H1 (cell line): Measurements from ENCODE around the gene ZFAND3. TPM values are rescaled to one million over a fixed set of nuclear protein-coding genes. Genes with fewer than 3 reads are reported as not detected.

ENCODE experiments used
- CTCF ChIA-PET: fragments of 300-600 bp; sonication (Branson Sonifier 250); formaldehyde crosslinking; loops from one replicate; lab custom pipeline; 2021; ENCODE audit not compliant: partially characterized antibody; lab: Charles Lee
- POLR2A ChIA-PET: fragments of 300-600 bp; sonication (Branson Sonifier 250); formaldehyde crosslinking; loops from one replicate; lab custom pipeline; 2021; ENCODE audit warnings: inconsistent platforms; ENCODE audit not compliant: partially characterized antibody; lab: Charles Lee
- DNase-seq, 2 experiments: peaks; one replicate each; pipeline versions ENCODE4 v3.0.0 to v3.0.0-alpha.2; 2010 to 2022; ENCODE audit warnings: low spot score in 2 of 2, low read depth in 1 of 2, mixed read lengths in 1 of 2
- FAIRE-seq: peaks from 2 replicates; lab custom pipeline; 2011; peaks lifted over from hg19 to GRCh38; lab: Jason Lieb, UNC
- H2AFZ ChIP-seq: 2 replicates; pipeline ENCODE4 v1.8.1; 2012; ENCODE audit warnings: low read length, inconsistent platforms
- H2AK5ac ChIP-seq: 2 replicates; pipeline ENCODE4 v1.6.1; 2013; ENCODE audit warnings: low read depth, low read length
- H2BK120ac ChIP-seq: replicated peaks from 2 replicates; pipeline ENCODE3; 2013; ENCODE audit warnings: low read depth, low read length, inconsistent platforms
- H2BK12ac ChIP-seq: 2 replicates; pipeline ENCODE4 v1.6.1; 2013; ENCODE audit warnings: low read depth, low read length
- H2BK15ac ChIP-seq: 2 replicates; pipeline ENCODE4 v1.6.1; 2013; ENCODE audit warnings: low read length
- H2BK20ac ChIP-seq: 2 replicates; pipeline ENCODE4 v1.6.1; 2013; ENCODE audit warnings: low read length
- H2BK5ac ChIP-seq: 2 replicates; pipeline ENCODE4 v1.6.1; 2013; ENCODE audit warnings: low read depth, low read length
- H3K14ac ChIP-seq: 2 replicates; pipeline ENCODE4 v1.6.1; 2013; ENCODE audit warnings: inconsistent platforms; ENCODE audit not compliant: insufficient read length
- H3K18ac ChIP-seq: 2 replicates; pipeline ENCODE4 v1.6.1; 2013; ENCODE audit warnings: low read length; ENCODE audit errors: extremely low read depth
- H3K23ac ChIP-seq: 2 replicates; pipeline ENCODE4 v1.6.1; 2013; ENCODE audit warnings: inconsistent platforms; ENCODE audit not compliant: insufficient read length
- H3K23me2 ChIP-seq: 2 replicates; pipeline ENCODE4 v1.6.1; 2013; ENCODE audit warnings: low read depth, low read length
- H3K27ac ChIP-seq: 2 replicates; pipeline ENCODE4 v1.6.1; 2011; ENCODE audit warnings: low read depth, low read length, inconsistent platforms
- H3K27me3 ChIP-seq, 4 experiments: replicated peaks in 1 of 4; 1 replicate in 1 of 4; 2 replicates in 3 of 4; pipeline versions ENCODE4 v1.6.1 to v1.8.1; 2011 to 2013; ENCODE audit warnings: low read length in 3 of 4, mild to moderate bottlenecking in 3 of 4, inconsistent platforms in 2 of 4, mixed read lengths in 2 of 4, moderate library complexity in 1 of 4; ENCODE audit not compliant: control insufficient read depth in 3 of 4, insufficient read depth in 3 of 4; ENCODE audit errors: extremely low read depth in 1 of 4
- H3K36me3 ChIP-seq, 4 experiments: 2 replicates each; pipeline versions ENCODE4 v1.6.1 to v1.8.1; 2011 to 2013; ENCODE audit warnings: mild to moderate bottlenecking in 4 of 4, low read length in 3 of 4, moderate library complexity in 2 of 4, control low read depth in 1 of 4, inconsistent platforms in 1 of 4; ENCODE audit not compliant: insufficient read depth in 4 of 4, control insufficient read depth in 2 of 4
- H3K4ac ChIP-seq: replicated peaks from 2 replicates; pipeline ENCODE3; 2013; ENCODE audit warnings: low read length, low read depth, mixed read lengths, inconsistent platforms; ENCODE audit not compliant: insufficient read length
- H3K4me1 ChIP-seq, 4 experiments: replicated peaks in 1 of 4; 1 replicate in 1 of 4; 2 replicates in 3 of 4; pipeline versions ENCODE4 v1.6.1 to v1.8.1; 2011 to 2013; ENCODE audit warnings: low read length in 3 of 4, inconsistent platforms in 2 of 4, mixed read lengths in 1 of 4; ENCODE audit not compliant: insufficient read depth in 4 of 4, control insufficient read depth in 3 of 4
- H3K4me2 ChIP-seq, 2 experiments: 2 replicates each; pipeline versions ENCODE4 v1.6.1 to v1.8.1; 2011 to 2013; ENCODE audit warnings: low read depth in 2 of 2, low read length in 2 of 2, control low read depth in 1 of 2, inconsistent platforms in 1 of 2, mild to moderate bottlenecking in 1 of 2; ENCODE audit not compliant: insufficient read depth in 1 of 2
- H3K4me3 ChIP-seq, 4 experiments: fragments of 200-600, 300-600 bp in 1 of 4; sonication (generic), shearing (Covaris generic), sonication (Bioruptor Twin) in 1 of 4; 2 replicates each; pipeline versions ENCODE4 v1.5.1 to v1.8.1; 2011 to 2016; ENCODE audit warnings: low read length in 4 of 4, low read depth in 3 of 4, control low read depth in 2 of 4, inconsistent platforms in 2 of 4, mild to moderate bottlenecking in 2 of 4, mixed read lengths in 1 of 4, moderate library complexity in 1 of 4; ENCODE audit not compliant: insufficient read depth in 2 of 4; ENCODE audit errors: extremely low read depth in 1 of 4
- H3K56ac ChIP-seq: replicated peaks from 2 replicates; pipeline ENCODE3; 2013; ENCODE audit warnings: low read depth, mild to moderate bottlenecking, mixed read lengths, low read length, inconsistent platforms; ENCODE audit not compliant: insufficient read length
- H3K79me1 ChIP-seq: 2 replicates; pipeline ENCODE4 v1.6.1; 2013; ENCODE audit warnings: low read depth, low read length, control low read depth
- H3K79me2 ChIP-seq, 2 experiments: 2 replicates each; pipeline versions ENCODE4 v1.6.1 to v1.8.1; 2012 to 2013; ENCODE audit warnings: low read length in 2 of 2, mild to moderate bottlenecking in 2 of 2, inconsistent platforms in 1 of 2; ENCODE audit not compliant: insufficient read depth in 2 of 2, control insufficient read depth in 1 of 2
- H3K9ac ChIP-seq, 4 experiments: replicated peaks in 1 of 4; 1 replicate in 1 of 4; 2 replicates in 3 of 4; pipeline versions ENCODE4 v1.6.1 to v1.8.1; 2011 to 2013; ENCODE audit warnings: low read depth in 3 of 4, low read length in 3 of 4, control low read depth in 2 of 4, mild to moderate bottlenecking in 2 of 4, moderate library complexity in 2 of 4, inconsistent platforms in 1 of 4; ENCODE audit errors: extremely low read depth in 1 of 4
- H3K9me3 ChIP-seq, 2 experiments: 2 replicates each; pipeline versions ENCODE4 v1.6.1 to v1.8.1; 2012 to 2013; ENCODE audit warnings: mild to moderate bottlenecking in 2 of 2, moderate library complexity in 2 of 2, control low read depth in 1 of 2, inconsistent platforms in 1 of 2, low read depth in 1 of 2, low read length in 1 of 2, mixed read lengths in 1 of 2; ENCODE audit not compliant: insufficient read depth in 2 of 2
- H4K20me1 ChIP-seq, 2 experiments: replicated peaks in 1 of 2; 2 replicates each; pipeline versions ENCODE3 to v1.8.1; 2011 to 2013; ENCODE audit warnings: inconsistent platforms in 2 of 2, low read length in 2 of 2, mild to moderate bottlenecking in 1 of 2; ENCODE audit not compliant: insufficient read depth in 2 of 2, control insufficient read depth in 1 of 2
- H4K5ac ChIP-seq: 2 replicates; pipeline ENCODE4 v1.6.1; 2013; ENCODE audit warnings: low read length, low read depth, mixed read lengths, inconsistent platforms; ENCODE audit not compliant: insufficient read length
- H4K8ac ChIP-seq: 2 replicates; pipeline ENCODE4 v1.8.0; 2013; ENCODE audit warnings: mild to moderate bottlenecking, moderate library complexity, low read length, inconsistent platforms; ENCODE audit not compliant: insufficient read depth; ENCODE audit errors: extremely low read depth
- H4K91ac ChIP-seq: replicated peaks from 2 replicates; pipeline ENCODE3; 2013; ENCODE audit warnings: low read length, mixed read lengths, inconsistent platforms; ENCODE audit not compliant: insufficient read length
- BACH1 ChIP-seq: IDR thresholded peaks from 2 replicates; pipeline ENCODE4 v1.6.1; 2012; ENCODE audit warnings: low read length, improper control_type of control experiment
- BRCA1 ChIP-seq: IDR thresholded peaks from 2 replicates; pipeline ENCODE4 v1.6.1; 2012; ENCODE audit warnings: low read depth, low read length, improper control_type of control experiment
- CEBPB ChIP-seq: IDR thresholded peaks from 2 replicates; pipeline ENCODE4 v1.6.1; 2012; ENCODE audit warnings: low read depth, low read length
- JUN ChIP-seq: IDR thresholded peaks from 2 replicates; pipeline ENCODE4 v1.6.1; 2011; ENCODE audit warnings: low read depth, mild to moderate bottlenecking, improper control_type of control experiment, low read length
- NANOG ChIP-seq: IDR thresholded peaks from 2 replicates; pipeline ENCODE4 v1.6.1; 2011; ENCODE audit warnings: low read length, low read depth, mild to moderate bottlenecking, inconsistent platforms; ENCODE audit not compliant: insufficient read depth, poor library complexity, severe bottlenecking
- NRF1 ChIP-seq: IDR thresholded peaks from 2 replicates; pipeline ENCODE4 v1.6.1; 2011; ENCODE audit warnings: mild to moderate bottlenecking, low read depth, low read length, improper control_type of control experiment
- POLR2A ChIP-seq, 2 experiments: IDR thresholded peaks; 1 replicate in 1 of 2; 2 replicates in 1 of 2; pipeline ENCODE4 v1.6.1; 2011; ENCODE audit warnings: low read depth in 2 of 2, low read length in 2 of 2, mild to moderate bottlenecking in 2 of 2; ENCODE audit errors: control extremely low read depth in 1 of 2
- POLR2AphosphoS5 ChIP-seq: IDR thresholded peaks from 2 replicates; pipeline ENCODE4 v1.6.1; 2011; ENCODE audit warnings: low read depth, low read length
- SP2 ChIP-seq: IDR thresholded peaks from 2 replicates; pipeline ENCODE4 v1.6.1; 2012; ENCODE audit warnings: mild to moderate bottlenecking, low read length, inconsistent platforms
- USF2 ChIP-seq: IDR thresholded peaks from 2 replicates; pipeline ENCODE4 v1.6.1; 2011; ENCODE audit warnings: low read length, improper control_type of control experiment
- WGBS, 2 experiments: shearing (Covaris generic) in 1 of 2; methylation state at CpG; one replicate each; pipeline versions ENCODE4 v1.1.6 to v1.1.7; 2013 to 2015; ENCODE audit warnings: low lambda C conversion rate in 2 of 2, mixed read lengths in 2 of 2, inconsistent platforms in 1 of 2, low coverage in 1 of 2, missing lambda C conversion rate in 1 of 2; ENCODE audit not compliant: insufficient replicate concordance in 2 of 2, insufficient coverage in 1 of 2, insufficient read length in 1 of 2; ENCODE audit errors: extremely low coverage in 1 of 2, missing lambda C conversion rate in 1 of 2; 5-methylcytosine and 5-hydroxymethylcytosine counted together
- polyA plus RNA-seq, 7 experiments: library from polyadenylated mRNA; depleted of rRNA in 3 of 7; stranded (reverse) in 5 of 7; unstranded in 2 of 7; fragments of >200 nt in 5 of 7; fragments of 200-250 nt in 2 of 7; gene quantifications; 1 replicate in 5 of 7; 2 replicates in 1 of 7; 4 replicates in 1 of 7; pipeline versions ENCODE4 v1.2.1 to v1.2.3, GENCODE V29; 2011 to 2013; ENCODE audit warnings: missing spikeins in 2 of 7, mixed read lengths in 2 of 7
- total RNA-seq: library from RNA; stranded (reverse); fragmentation: NEBNext Ultra II Directional; extraction: Animal tissue kit (Norgen Biotek cat#: 25700); gene quantifications from 2 replicates; pipeline ENCODE4 v1.2.1, GENCODE V29; 2021
- TF ChIP-seq, protein P1 (sequence below): IDR thresholded peaks from 2 replicates; pipeline ENCODE4 v1.6.1; 2011; ENCODE audit warnings: low read depth, mild to moderate bottlenecking, low read length; ENCODE audit not compliant: insufficient read depth
- TF ChIP-seq, protein P2 (sequence below): IDR thresholded peaks from 2 replicates; pipeline ENCODE4 v1.6.1; 2012; ENCODE audit warnings: low read length, inconsistent platforms

The ZFAND3 gene
- total and polyA plus RNA-seq, 2 of the 8 experiments (the other 6 are each of a cell fraction or from before 2014, with no cell fraction given) = 13.0 to 51.3 TPM

DNA sequence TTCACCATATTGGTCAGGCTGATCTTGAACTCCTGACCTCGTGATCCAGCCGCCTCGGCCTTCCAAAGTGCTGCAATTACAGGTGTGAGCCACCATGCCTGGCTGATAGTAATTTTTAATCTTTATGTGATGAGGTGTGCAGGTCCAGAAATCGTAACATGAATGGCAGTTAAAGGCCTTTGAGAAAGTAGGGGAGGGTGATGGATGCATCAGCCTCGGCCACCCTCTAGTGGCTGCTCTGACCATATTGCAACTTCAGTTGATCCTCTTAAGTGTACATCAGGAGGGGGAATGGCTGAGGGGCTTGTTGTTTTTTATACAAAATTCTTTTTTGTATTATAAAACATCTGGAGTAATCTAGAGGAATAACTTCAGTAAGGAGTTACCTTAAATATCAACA is 193.0 kb downstream of the ZFAND3 start:
- FAIRE-seq = no peak
- H2BK20ac ChIP-seq = no peak overlapping the region
- no peak overlapping the region for H4K5ac ChIP-seq
- POLR2A ChIA-PET = no interaction called here
- CTCF ChIA-PET = interaction anchor here (0.7 to 2.1 kb wide), 21 partner anchors 8 to 392 kb away, joined by 3 to 9 read pairs (median 4); no protein-coding TSS in a partner anchor
- H2BK120ac ChIP-seq = no peak overlapping the region
- no peak overlapping the region for H4K8ac ChIP-seq
- H3K4me3 ChIP-seq = no peak overlapping the region
- H3K18ac ChIP-seq = no peak overlapping the region
- H3K4ac ChIP-seq = no peak overlapping the region
- H3K23ac ChIP-seq = no peak overlapping the region
- 0 out of 8 replicates have a peak, but pooled peaks cover 0 to 2% (median 0%) of the 10 kb centered on the region in 4 experiments for H3K36me3 ChIP-seq
- H3K4me1 ChIP-seq = no peaks in the 10 kb centered on the region
- no peak overlapping the region for H3K14ac ChIP-seq
- no peak overlapping the region for H2BK15ac ChIP-seq
- H3K9ac ChIP-seq = no peak overlapping the region
- no peak overlapping the region for H2BK5ac ChIP-seq
- no peak overlapping the region for H2AFZ ChIP-seq
- DNase-seq = peak; percentile 10 to 48
- H3K23me2 ChIP-seq = no peaks in the 10 kb centered on the region
- peaks cover 4 to 6% of the 10 kb centered on the region in 2 experiments; a peak in 3 of 4 replicates for H3K9me3 ChIP-seq
- no peak overlapping the region for H3K4me2 ChIP-seq
- no peaks in the 10 kb centered on the region for H3K27me3 ChIP-seq
- H3K27ac ChIP-seq = no peak overlapping the region
- H4K20me1 ChIP-seq = peaks cover 0 to 4% of the 10 kb centered on the region in 2 experiments
- H4K91ac ChIP-seq = no peak overlapping the region
- H3K79me1 ChIP-seq = no peaks in the 10 kb centered on the region
- peaks cover 0 to 24% of the 10 kb centered on the region in 2 experiments; a peak in 2 of 4 replicates for H3K79me2 ChIP-seq
- no peak overlapping the region for H3K56ac ChIP-seq
- H2AK5ac ChIP-seq = no peak overlapping the region
- no peak overlapping the region for H2BK12ac ChIP-seq
- 69% methylated on average over 5 of the region's 5 CpGs; no CpG with 5 or more reads in 1 of the 2 experiments for WGBS, 2 experiments
- TF ChIP-seq NRF1 = no peak
- TF ChIP-seq JUN = no peak
- no peak for TF ChIP-seq BACH1
- no peak for TF ChIP-seq SP2
- no peak for TF ChIP-seq POLR2AphosphoS5
- no peak for TF ChIP-seq USF2
- TF ChIP-seq, protein P1, sequence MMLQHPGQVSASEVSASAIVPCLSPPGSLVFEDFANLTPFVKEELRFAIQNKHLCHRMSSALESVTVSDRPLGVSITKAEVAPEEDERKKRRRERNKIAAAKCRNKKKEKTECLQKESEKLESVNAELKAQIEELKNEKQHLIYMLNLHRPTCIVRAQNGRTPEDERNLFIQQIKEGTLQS = no peak
- no peak for TF ChIP-seq BRCA1
- TF ChIP-seq CEBPB = no peak
- TF ChIP-seq POLR2A (IDR thresholded peaks at IDR 0.05; ENCODE audit: control extremely low read depth in 1 of 2, low read depth in 2 of 2, low read length in 2 of 2) = no peak
- TF ChIP-seq NANOG = no peak
- TF ChIP-seq, protein P2, sequence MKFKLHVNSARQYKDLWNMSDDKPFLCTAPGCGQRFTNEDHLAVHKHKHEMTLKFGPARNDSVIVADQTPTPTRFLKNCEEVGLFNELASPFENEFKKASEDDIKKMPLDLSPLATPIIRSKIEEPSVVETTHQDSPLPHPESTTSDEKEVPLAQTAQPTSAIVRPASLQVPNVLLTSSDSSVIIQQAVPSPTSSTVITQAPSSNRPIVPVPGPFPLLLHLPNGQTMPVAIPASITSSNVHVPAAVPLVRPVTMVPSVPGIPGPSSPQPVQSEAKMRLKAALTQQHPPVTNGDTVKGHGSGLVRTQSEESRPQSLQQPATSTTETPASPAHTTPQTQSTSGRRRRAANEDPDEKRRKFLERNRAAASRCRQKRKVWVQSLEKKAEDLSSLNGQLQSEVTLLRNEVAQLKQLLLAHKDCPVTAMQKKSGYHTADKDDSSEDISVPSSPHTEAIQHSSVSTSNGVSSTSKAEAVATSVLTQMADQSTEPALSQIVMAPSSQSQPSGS = no peak
